BJ (cell line): ENCODE results near the gene RNU6-1. TPM values are rescaled to one million over a fixed set of nuclear protein-coding genes. Genes with fewer than 3 reads are reported as not detected.

Source experiments
- CTCF ChIA-PET: fragments of 350-600 bp; formaldehyde crosslinking; extraction: SDS; loops from one replicate; lab custom pipeline; 2021; ENCODE audit warnings: antibody characterized with exemption, inconsistent platforms; lab: Yijun Ruan, JAX
- POLR2A ChIA-PET: fragments of 300-600 bp; sonication (Branson Sonifier 250); formaldehyde crosslinking; extraction: SDS; loops from one replicate; lab custom pipeline; 2021; ENCODE audit warnings: antibody characterized with exemption; lab: Charles Lee
- DNase-seq: peaks from one replicate; pipeline ENCODE4 v3.0.0-alpha.2; 2011; ENCODE audit warnings: low read depth
- H3K27me3 ChIP-seq: 2 replicates; pipeline ENCODE4 v1.6.0; 2011; ENCODE audit warnings: low read length; ENCODE audit not compliant: control insufficient read depth, insufficient read depth
- H3K36me3 ChIP-seq: 2 replicates; pipeline ENCODE4 v1.5.1; 2011; ENCODE audit warnings: low read length; ENCODE audit not compliant: control insufficient read depth, insufficient read depth
- H3K4me3 ChIP-seq: 2 replicates; pipeline ENCODE4 v1.5.1; 2011; ENCODE audit warnings: low read depth, mild to moderate bottlenecking, control low read depth, low read length
- CTCF ChIP-seq: IDR thresholded peaks from 2 replicates; pipeline ENCODE4 v1.5.1; 2011; ENCODE audit warnings: low read depth, mild to moderate bottlenecking, control low read depth, inconsistent platforms, low read length, moderate library complexity; ENCODE audit not compliant: insufficient read depth
- polyA plus RNA-seq: library from polyadenylated mRNA; depleted of rRNA; stranded (reverse); fragments of >200 nt; gene quantifications from 2 replicates; pipeline ENCODE4 v1.2.3, GENCODE V29; 2011

Gene RNU6-1
- polyA plus RNA-seq, 1 experiment: not detected

GRCh38 chr15:67865766-67866165, 25.9 kb upstream of the RNU6-1 start:
- CTCF ChIA-PET: interaction anchor here (1.4 kb wide), 1 partner anchor 289 kb away, joined by 5 read pairs; no protein-coding TSS in a partner anchor
- POLR2A ChIA-PET: no interaction called here
- no peak for DNase-seq

GRCh38 chr15:67865331-67865730, 25.5 kb upstream of the RNU6-1 start:
- no peaks in the 10 kb centered on the region for H3K36me3 ChIP-seq
- CTCF ChIA-PET: no interaction called here
- H3K27me3 ChIP-seq: no peaks in the 10 kb centered on the region
- POLR2A ChIA-PET: no interaction called here
- no peak for DNase-seq
- H3K4me3 ChIP-seq: no peak overlapping the region
- TF ChIP-seq CTCF: no peak

More at GRCh38 chr15:67865766-67866165, 25.9 kb upstream of the RNU6-1 start:
- no peaks in the 10 kb centered on the region for H3K27me3 ChIP-seq
- no peaks in the 10 kb centered on the region for H3K36me3 ChIP-seq
- H3K4me3 ChIP-seq: no peak overlapping the region
- TF ChIP-seq CTCF: no peak

- TF ChIP-seq CTCF: peak; percentile 94
- no peaks in the 10 kb centered on the region for H3K36me3 ChIP-seq
- no peak for DNase-seq
- POLR2A ChIA-PET: no interaction called here
- H3K27me3 ChIP-seq: no peaks in the 10 kb centered on the region
- peak overlapping the region; percentile 27 for H3K4me3 ChIP-seq
- CTCF ChIA-PET: interaction anchor here (0.6 to 4.5 kb wide), 44 partner anchors 10 to 366 kb away, joined by 3 to 50 read pairs (median 4); partner anchors contain the start of genes CALML4, CLN6 and PIAS1
Observed at GRCh38 chr15:67863442-67863987, 23.7 kb upstream of the RNU6-1 start.

GRCh38 chr15:67862750-67863441, 23.1 kb upstream of the RNU6-1 start:
- Histone ChIP-seq H3K27me3 (no peaks in the 10 kb centered on the region), H3K4me3 (no peak overlapping the region), H3K36me3 (no peaks in the 10 kb centered on the region)
- ChIA-PET CTCF (interaction anchor here (0.7 to 4.5 kb wide), 37 partner anchors 10 to 367 kb away, joined by 3 to 50 read pairs (median 5); partner anchors contain the start of genes CALML4, CLN6 and PIAS1), POLR2A (no interaction called here)
- TF ChIP-seq CTCF: no peak
- no peak for DNase-seq

GRCh38 chr15:67861983-67862382, 22.1 kb upstream of the RNU6-1 start:
- CTCF ChIA-PET: interaction anchor here (1.3 to 4.5 kb wide), 4 partner anchors 12 to 301 kb away, joined by 4 to 50 read pairs (median 10); no protein-coding TSS in a partner anchor
- no peak for TF ChIP-seq CTCF
- Histone ChIP-seq H3K27me3 (no peaks in the 10 kb centered on the region), H3K4me3 (no peak overlapping the region), H3K36me3 (no peaks in the 10 kb centered on the region)
- POLR2A ChIA-PET: no interaction called here
- no peak for DNase-seq
